Neutrophil (primary cell): ENCODE data around the gene UROS.

ENCODE experiments used
- H3K27ac ChIP-seq: fragments of 200-600 bp; sonication (generic); 2 replicates; pipeline ENCODE4 v1.5.1; 2016; ENCODE audit warnings: mild to moderate bottlenecking, moderate library complexity
- H3K27me3 ChIP-seq: fragments of 200-600 bp; sonication (generic); 2 replicates; pipeline ENCODE4 v1.6.0; 2016; ENCODE audit warnings: mild to moderate bottlenecking
- H3K36me3 ChIP-seq: fragments of 200-600 bp; sonication (generic); 2 replicates; pipeline ENCODE4 v1.5.1; 2017
- H3K4me1 ChIP-seq, 2 experiments: fragments of 200-600 bp in 1 of 2; sonication (generic) in 1 of 2; 1 replicate in 1 of 2; 2 replicates in 1 of 2; pipeline versions ENCODE4 v1.5.1 to v1.6.1; 2013 to 2016; ENCODE audit warnings: low read depth in 1 of 2, low read length in 1 of 2, mild to moderate bottlenecking in 1 of 2, moderate library complexity in 1 of 2; ENCODE audit not compliant: control insufficient read depth in 1 of 2, insufficient read depth in 1 of 2
- H3K4me3 ChIP-seq, 2 experiments: fragments of 200-600 bp in 1 of 2; sonication (generic) in 1 of 2; 1 replicate in 1 of 2; 2 replicates in 1 of 2; pipeline ENCODE4 v1.5.1; 2013 to 2016; ENCODE audit warnings: low read depth in 1 of 2, low read length in 1 of 2, mild to moderate bottlenecking in 1 of 2, moderate library complexity in 1 of 2
- H3K9me3 ChIP-seq: fragments of 200-600 bp; sonication (generic); 2 replicates; pipeline ENCODE4 v1.5.1; 2016
- TF ChIP-seq, protein P1 (sequence below): fragments of 200-600 bp; sonication (generic); IDR thresholded peaks from 2 replicates; pipeline ENCODE4 v1.5.1; 2016; ENCODE audit warnings: antibody characterized with exemption

Gene UROS

DNA sequence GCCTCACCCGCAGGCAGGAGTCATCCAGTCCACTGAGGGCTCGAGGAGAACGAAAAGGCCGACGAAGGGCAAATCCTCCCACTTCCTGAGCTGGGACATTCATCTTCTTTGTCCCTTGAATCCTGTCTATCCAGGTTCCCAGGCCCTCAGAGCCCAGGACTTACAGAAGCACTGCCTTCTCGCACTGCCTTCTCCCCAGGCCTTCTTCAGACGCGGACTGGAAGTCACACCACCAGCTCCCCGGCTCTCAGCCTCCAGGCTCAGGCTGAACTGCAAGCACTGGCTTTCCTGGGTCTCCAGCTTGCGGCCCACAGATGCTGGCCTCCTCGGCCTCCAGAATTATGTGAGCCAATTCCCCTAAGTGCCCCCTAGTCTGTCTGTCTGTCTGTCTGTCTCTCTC lies 41.0 kb downstream of the UROS start:
- Histone ChIP-seq H3K27me3 (no peaks in the 10 kb centered on the region), H3K9me3 (no peaks in the 10 kb centered on the region), H3K27ac (no peak overlapping the region), H3K4me3 (no peak overlapping the region), H3K4me1 (no peaks in the 10 kb centered on the region), H3K36me3 (no peaks in the 10 kb centered on the region)
- TF ChIP-seq, protein P1, sequence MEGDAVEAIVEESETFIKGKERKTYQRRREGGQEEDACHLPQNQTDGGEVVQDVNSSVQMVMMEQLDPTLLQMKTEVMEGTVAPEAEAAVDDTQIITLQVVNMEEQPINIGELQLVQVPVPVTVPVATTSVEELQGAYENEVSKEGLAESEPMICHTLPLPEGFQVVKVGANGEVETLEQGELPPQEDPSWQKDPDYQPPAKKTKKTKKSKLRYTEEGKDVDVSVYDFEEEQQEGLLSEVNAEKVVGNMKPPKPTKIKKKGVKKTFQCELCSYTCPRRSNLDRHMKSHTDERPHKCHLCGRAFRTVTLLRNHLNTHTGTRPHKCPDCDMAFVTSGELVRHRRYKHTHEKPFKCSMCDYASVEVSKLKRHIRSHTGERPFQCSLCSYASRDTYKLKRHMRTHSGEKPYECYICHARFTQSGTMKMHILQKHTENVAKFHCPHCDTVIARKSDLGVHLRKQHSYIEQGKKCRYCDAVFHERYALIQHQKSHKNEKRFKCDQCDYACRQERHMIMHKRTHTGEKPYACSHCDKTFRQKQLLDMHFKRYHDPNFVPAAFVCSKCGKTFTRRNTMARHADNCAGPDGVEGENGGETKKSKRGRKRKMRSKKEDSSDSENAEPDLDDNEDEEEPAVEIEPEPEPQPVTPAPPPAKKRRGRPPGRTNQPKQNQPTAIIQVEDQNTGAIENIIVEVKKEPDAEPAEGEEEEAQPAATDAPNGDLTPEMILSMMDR, result no peak

DNA sequence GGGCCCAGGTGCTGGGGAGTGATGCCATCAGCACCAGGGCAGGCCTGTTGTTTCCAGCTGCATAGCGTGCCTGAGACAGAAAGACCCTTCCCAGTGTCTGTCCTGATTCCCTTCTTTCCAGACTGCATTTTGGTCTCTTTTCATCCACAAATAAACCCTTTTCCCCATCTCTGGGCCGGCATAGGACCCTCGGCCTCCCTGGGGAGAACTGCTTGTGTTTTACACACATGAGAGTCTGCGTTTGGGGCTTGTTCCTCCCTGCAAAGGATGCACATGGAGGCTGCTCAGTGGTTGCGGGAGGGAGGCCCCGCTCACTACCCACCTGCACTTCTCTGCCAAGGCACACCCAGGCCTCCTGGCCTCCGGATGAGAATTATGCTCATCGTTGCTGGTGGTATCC lies 41.7 kb downstream of the UROS start:
- Histone ChIP-seq H3K27me3 (no peaks in the 10 kb centered on the region), H3K36me3 (no peaks in the 10 kb centered on the region), H3K27ac (no peak overlapping the region), H3K9me3 (no peaks in the 10 kb centered on the region), H3K4me3 (no peak overlapping the region), H3K4me1 (no peaks in the 10 kb centered on the region)
- TF ChIP-seq, protein P1, result no peak

DNA sequence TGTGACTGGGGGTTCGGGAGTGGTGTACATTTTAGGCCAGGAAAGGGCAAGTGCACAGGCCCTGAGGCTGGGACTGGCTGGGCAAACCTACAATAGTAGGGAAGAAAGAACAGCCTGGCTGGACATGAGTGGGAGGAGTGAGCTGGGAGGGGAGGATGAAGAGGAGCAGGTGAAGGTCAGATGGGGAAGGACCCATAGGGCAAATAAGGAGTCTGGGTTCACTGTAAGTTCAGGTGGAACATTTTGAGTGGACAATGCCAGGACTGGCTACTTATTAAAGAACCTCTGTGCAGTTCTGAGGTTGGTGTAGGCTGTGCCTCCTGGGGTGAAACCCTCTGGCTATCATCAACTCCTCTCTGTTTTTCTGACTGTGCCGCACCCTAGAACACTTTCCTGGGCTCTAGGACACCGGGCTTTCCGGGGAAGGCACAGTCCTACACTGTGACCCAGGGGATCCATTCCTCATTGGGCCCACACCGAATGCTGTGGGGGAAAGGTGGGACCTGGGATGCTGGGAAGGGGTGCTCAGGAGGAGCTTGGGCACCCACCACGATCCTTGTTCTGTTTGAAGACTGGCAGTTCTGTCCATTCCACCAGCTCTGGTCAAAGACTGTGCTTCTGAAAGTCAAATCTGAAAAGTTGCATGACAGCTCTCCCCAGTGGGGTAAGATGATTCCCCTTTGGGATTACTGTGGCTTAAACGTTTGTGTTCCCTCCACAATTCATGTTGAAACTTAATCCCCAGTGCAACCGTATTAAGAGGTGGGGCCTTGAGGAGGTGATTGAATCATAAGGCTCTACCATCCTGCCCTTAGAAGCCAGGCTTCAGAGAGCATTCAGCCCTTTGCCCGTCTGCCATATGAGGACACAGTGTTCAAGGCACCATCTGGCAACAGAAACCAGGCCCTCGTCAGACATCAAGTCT lies 43.4 kb downstream of the UROS start:
- Histone ChIP-seq H3K27ac (no peak overlapping the region), H3K4me3 (no peak overlapping the region), H3K9me3 (no peaks in the 10 kb centered on the region), H3K36me3 (no peaks in the 10 kb centered on the region), H3K27me3 (peaks cover 9% of the 10 kb centered on the region), H3K4me1 (no peaks in the 10 kb centered on the region)
- TF ChIP-seq, protein P1, result no peak

DNA sequence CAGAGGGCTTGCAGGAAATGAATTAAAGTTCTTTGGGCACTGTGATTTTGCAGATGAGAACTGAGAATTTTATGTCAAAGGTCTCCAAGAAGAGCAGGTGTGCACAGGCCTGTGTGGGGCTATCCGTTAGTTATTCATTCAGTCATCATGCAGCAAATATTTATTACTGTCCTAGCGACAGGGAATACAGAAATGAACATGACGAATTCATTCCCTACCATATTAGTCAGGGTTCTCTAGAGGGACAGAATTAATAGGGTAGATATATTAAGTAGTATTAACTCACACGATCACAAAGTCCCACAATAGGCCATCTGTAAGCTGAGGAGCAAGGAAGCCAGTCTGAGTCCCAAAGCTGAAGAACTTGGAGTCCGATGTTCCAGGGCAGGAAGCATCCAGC lies 44.5 kb downstream of the UROS start:
- H3K27ac ChIP-seq, result no peak overlapping the region
- no peak overlapping the region for H3K4me3 ChIP-seq
- H3K27me3 ChIP-seq, result peaks cover 20% of the 10 kb centered on the region
- H3K9me3 ChIP-seq, result no peaks in the 10 kb centered on the region
- no peaks in the 10 kb centered on the region for H3K4me1 ChIP-seq
- H3K36me3 ChIP-seq, result no peaks in the 10 kb centered on the region
- TF ChIP-seq, protein P1, result no peak

DNA sequence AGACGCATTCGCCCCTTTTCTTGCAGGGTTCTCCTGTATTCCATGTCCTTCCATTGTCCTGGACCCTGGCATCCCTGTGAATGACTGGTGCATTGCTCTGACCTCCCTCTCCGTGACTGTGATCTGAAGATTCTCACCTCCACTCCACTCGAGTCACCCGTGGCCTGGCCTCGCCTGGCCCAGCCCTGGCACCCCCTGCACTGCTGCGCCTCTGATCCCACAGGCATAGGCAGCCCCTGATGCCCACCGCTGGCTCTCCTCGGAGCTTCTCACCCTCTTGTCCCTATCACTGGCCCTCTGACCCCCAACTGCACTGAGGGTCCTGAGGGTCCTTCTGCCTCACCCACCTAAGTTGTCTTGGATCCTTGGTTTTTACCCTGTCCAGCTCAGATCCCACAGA lies 45.3 kb downstream of the UROS start:
- Histone ChIP-seq H3K27ac (no peak overlapping the region), H3K27me3 (peaks cover 25% of the 10 kb centered on the region), H3K4me3 (no peak overlapping the region), H3K36me3 (no peaks in the 10 kb centered on the region), H3K9me3 (no peaks in the 10 kb centered on the region), H3K4me1 (no peaks in the 10 kb centered on the region)
- TF ChIP-seq, protein P1, result no peak
